HG03066 (cell line): ENCODE data around the gene CCDC57.

Source experiments
- ATAC-seq: cut with Tn5 transposase; IDR thresholded peaks from one replicate; pipeline ENCODE4 v1.9.1; 2021; ENCODE audit warnings: low read depth; ENCODE audit not compliant: unreplicated experiment

The CCDC57 gene

DNA sequence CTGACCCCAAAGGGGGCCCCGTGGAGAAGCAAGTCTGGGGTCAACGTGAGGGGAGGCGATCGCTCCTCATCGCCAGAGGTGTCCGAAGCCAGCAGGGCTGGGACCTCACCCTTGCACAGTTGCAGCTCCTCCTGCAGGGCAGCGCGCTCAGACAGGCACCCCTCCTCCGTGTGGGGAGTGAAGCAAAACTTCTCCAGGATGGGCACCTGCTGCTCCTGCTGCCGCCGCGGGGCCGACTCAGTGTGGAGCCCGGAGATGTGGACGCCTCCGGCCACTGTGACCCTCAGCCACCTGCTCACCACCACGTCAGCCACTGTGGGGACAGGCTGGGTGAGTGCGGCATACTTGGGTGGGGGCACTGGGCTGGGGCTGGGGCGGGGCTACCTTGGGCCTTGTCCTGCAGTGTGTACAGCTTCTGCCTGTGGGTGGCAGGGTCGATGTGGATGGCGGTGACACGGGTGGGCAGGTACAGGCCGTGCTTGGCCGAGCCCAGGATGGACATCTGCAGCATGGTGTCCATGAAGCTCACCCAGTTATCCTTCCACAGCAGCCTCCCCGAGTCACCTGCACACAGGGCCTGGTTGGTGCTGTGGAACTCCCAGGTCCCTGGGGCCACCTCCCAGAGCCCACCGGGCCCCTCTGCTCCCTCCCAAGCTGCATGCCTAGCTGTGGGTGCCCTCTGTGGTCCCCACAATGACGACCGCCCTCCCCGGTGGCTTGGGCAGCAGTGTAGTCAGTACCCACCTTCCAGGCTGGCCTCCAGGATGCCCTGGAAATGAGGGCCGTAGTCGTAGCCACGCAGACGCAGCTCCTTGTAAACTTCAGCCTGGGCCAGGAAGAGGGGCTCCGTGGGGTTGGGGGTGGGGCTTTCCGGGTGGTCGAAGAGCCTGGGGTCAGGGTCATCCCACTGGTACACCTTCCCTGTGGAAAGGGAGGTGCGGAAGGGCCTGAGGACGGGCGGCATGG, 125.4 kb downstream of the CCDC57 start:
- no peak for ATAC-seq

DNA sequence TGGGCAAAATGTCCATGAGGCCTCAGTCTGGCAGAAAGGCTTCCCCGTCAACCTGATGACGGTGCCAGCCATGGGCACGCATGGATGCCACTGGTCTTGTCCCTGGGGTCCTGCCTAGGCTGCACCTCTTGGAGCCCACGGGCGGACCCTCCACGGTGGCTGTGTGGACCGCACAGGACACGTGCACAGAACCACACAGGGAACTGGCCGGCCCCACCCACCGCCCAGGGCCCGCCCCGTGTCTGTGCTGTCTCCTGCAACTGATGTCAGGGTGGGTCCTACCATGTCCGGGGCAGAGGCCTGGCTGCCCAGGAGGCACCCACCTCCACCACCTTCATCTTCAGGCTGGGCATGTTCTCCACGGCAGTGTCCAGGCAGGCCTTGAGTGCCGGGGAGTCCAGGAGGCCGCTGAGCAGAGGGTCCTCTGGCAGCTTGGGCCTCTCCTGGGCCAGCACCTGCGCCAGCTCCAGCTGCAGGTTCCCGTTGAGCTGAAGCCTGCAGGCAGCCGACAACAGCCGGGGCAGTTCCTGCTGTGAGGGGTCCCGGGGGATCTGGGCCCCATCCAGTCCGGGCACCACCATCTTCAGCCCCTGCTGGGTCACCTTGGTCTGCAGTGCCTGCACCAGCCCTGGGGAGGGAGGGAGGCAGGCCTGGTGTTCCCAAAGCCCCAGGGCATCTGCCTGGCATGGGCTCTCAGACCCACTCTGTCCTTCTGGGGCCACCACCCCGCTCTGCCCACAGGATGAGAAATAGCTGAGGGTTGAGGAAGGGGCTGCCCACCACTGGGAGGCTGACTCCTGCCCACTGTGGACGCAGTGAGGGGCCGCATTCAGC, 126.5 kb downstream of the CCDC57 start:
- ATAC-seq: no peak

DNA sequence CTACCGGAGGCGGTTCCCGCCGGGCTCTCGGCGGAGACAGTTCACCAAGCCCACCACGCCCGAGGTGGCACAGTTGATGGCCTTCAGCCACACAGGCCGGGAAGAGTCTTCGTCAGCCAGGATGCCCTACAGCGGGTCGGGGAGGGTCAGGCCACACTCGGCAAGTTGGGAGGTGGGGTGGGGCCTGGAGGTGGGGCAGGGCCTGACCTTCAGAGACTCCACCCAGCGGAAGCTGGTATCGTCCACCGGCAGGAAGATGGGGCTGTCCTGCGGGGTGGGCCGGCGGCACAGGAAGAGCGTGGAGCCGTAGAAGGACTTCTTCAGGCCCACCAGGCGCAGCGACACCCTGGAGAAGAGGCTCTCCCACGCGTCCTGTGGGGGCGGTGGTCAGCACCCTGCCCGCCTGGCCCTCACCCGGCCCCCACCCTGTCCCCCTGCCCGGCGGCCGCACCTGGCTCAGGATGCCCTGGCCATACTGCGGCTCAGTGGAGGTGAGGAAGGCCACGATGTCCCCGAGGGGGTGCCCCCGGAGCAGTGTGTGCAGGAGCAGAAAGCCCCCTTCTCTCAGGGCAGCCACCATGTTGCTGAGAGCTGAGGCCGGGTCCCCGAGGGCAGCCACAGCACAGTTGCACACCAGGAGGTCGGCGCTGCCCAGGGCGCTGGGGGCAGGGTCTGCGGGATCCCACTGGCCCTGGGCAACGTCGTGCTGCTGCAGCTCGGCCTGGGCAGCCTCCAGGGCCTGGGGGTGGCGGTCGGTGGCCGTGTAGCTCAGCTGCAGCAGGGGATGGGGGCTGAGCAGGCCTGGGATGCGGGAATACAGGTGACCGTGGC, 127.4 kb downstream of the CCDC57 start:
- no peak for ATAC-seq

GRCh38 chr17:82084373-82085030, 128.1 kb downstream of the CCDC57 start:
- no peak for ATAC-seq

GRCh38 chr17:82083533-82084359, 128.9 kb downstream of the CCDC57 start:
- no peak for ATAC-seq

GRCh38 chr17:82083009-82083408, 129.6 kb downstream of the CCDC57 start:
- ATAC-seq: no peak

DNA sequence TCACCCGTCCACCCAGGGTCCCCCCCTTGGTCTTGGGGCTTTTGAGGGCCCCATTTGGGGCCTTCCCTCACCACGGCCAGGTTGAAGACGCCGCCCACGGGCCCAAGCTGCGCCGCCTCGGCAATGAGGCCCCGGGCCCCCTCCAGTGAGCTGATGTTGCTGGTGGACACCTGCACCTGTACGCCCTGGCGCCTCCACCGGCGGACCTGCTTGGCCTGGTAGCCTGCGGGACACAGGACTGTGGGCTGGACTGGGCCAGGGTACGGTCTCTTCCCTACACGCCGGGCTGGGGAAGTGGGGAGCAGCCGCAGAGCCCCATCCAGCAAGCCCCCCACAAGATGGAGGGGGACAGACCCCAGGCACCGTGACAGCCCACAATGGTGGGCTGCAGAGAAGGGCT, 130.2 kb downstream of the CCDC57 start:
- no peak for ATAC-seq

- no peak for ATAC-seq
Observed at GRCh38 chr17:82081966-82082365, 130.7 kb downstream of the CCDC57 start.

- no peak for ATAC-seq
Observed at GRCh38 chr17:82081546-82081945, 131.1 kb downstream of the CCDC57 start.

DNA sequence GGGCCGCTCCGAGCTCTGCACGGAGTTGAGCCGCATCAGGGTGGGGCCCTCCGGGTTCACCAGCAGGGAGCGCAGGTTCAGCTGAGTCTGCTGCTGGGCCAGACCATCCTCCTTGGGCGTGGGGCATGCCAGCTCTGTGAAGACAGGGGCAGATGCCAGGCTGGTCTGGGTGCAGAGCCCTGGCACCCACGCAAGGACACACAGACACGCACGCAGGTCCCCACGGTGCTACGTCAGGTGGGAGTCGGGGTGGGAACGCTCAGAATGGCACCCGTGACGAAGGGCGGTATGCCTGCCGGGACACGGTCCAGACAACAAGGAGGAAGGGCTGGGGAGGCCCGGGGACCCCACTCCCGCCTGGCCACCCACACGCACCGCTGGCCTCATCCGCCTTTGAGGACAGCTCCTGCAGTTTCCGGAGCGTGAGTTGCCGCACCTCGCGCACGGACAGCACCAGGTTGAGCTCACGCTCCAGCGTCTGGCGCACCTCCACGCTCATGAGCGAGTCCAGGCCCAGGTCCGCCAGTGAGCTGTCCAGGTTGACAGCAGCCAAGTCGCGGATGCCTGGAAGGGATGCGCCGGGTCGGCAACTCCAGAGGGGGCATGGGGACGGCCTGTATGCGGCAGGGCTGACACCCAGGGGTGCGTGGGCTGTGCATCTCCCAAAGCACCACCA, 131.7 kb downstream of the CCDC57 start:
- no peak for ATAC-seq

GRCh38 chr17:82080048-82080788, 132.4 kb downstream of the CCDC57 start:
- no peak for ATAC-seq

DNA sequence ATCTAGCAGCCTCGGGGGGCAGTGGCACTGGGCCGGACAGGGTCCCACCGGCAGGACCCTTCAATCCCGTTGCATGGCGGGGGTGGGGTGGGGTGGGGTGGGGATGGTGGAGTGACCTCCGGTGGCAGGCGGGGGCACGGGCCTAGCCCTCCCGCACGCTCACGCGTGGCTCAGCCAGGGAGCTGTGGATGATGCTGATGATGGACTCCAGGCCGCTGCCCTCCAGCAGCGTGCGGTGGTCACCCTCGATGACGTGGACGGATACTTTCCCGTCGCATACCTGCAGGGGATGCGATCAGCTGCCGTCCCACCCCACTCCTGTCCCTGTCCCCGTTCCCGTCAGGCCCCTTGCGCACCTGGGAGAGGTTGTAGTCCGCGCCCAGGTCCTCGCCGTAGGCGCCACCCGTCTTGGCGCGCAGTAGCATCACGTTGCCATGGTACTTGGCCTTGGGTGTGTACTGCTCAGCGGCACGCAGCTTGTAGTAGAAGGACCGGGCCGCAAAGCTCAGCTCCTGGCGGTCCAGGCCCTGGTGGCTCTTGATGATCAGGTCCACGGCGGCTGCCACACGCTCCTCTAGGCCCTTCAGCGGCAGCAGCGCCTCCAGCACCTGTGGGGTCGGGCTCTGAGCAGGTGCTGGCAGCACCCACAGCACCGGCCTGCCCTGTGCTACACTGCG, 133.5 kb downstream of the CCDC57 start:
- ATAC-seq: no peak

DNA sequence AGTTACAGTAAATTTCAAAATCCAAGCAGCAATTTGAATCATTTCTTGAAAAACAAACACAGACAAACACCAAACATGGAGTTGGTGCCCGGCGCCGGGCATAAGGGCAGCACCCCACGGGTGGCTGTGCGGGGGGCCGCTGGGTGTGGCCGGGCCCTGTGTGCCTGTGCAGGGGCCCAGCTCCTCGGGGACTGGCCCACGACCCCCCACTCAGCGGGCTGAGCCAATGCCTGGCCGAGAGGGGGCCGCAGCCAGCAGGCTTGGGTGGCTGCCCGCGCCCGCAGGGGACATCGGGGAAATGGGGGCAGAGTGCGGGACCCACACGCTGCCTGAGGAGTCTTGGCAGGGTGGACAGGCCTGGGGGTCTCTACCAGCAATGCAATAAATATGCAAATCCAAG, 134.2 kb downstream of the CCDC57 start:
- no peak for ATAC-seq

DNA sequence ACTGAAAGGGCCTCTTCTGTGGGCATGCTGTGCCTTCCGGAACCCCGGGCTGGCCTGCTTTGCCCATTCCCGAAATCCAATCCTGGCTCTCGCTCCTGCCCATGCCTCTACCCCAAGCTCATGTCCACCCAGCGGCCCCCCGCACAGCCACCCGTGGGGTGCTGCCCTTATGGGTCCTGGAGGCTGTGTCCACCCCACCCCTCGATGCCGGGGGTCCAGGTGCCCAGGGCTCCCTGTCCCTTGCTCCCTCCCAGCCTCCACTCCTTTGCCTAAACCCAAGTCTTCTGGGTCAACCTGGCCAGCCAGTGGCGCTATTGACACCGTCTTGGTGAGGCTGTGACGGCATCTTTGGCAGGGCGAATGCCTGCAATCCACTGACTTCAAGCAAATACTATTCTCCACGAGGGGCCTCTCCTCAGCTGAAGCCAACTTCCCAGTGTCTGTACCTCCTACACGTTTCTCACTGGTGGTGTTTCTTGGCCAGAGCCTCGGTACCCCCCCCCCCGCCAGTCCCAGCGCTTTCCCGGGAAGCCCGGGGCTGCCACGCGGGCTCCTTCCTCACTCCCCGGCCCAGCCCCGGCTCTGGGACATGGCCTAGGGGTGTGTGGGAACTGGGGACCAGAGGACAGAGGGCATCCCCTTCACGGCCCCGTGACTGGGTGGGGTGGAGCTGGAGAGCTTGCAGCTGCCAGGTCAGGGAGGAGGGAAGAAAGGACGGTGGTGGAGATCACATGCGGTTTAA, 134.9 kb downstream of the CCDC57 start:
- ATAC-seq: no peak

- ATAC-seq: no peak
Observed at GRCh38 chr17:82076785-82077591, 135.7 kb downstream of the CCDC57 start.
